ENCODE data around the gene GNPTAB.
"Not testable (repeated sequence)": the region's sequence is repeated elsewhere in the genome, so short reads cannot be mapped to it uniquely, and the experiment has no call there.

The GNPTAB gene

DNA sequence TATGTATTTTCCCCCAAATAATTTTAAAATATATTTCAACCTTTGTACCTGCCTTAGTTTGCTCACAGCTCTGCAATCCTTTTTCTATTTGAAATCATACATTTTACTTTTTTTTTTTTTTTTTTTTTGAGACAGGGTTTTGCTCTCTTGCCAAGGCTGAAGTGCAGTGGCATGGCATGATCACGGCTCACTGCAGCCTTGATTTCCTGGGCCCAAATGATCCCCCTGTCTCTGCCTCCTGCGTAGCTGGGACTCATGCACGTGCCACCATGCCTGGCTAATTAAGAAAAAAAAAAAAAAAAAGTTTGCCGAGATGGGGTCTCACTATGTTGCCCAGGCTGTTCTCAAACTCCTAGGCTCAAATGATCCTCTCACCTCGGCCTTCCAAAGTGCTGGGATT lies 90.2 kb downstream of the GNPTAB start:
- DNase-seq (ENCODE audit: extremely low read depth in 1 of 2, low read depth in 1 of 2) = no peak

- DNase-seq (ENCODE audit: extremely low read depth in 1 of 2, low read depth in 1 of 2) = no peak
These were observed 91.7 kb downstream of the GNPTAB start, which contains the start of gene SYCP3 for GRCh38 chr12:101738920-101739665. Gene SYCP3 (minus strand): TSS chr12:101739462. CDS start chr12:101737935, 1,527 bp downstream.

GRCh38 chr12:101737476-101737875 lies 93.3 kb downstream of the GNPTAB start:
- no peak for DNase-seq (ENCODE audit: extremely low read depth in 1 of 2, low read depth in 1 of 2)

DNA sequence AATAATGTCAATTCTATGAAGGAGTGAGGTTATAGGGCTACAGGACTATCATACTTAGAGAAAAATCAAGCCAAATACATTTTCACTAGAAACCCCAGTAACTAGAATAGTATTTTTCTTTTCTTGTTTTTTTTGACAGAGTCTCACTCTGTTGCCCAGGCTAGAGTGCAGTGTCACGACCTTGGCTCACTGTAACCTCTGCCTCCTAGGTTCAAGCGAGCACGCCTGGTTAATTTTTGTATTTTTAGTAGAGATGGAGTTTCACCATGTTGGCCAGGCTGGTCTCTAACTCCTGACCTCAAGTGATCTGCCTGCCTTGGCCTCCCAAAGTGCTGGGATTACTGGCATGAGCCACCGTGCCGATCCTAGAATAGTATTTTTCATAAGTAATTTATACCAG lies 96.3 kb downstream of the GNPTAB start:
- not testable (repeated sequence) for DNase-seq (ENCODE audit: extremely low read depth in 1 of 2, low read depth in 1 of 2)

DNA sequence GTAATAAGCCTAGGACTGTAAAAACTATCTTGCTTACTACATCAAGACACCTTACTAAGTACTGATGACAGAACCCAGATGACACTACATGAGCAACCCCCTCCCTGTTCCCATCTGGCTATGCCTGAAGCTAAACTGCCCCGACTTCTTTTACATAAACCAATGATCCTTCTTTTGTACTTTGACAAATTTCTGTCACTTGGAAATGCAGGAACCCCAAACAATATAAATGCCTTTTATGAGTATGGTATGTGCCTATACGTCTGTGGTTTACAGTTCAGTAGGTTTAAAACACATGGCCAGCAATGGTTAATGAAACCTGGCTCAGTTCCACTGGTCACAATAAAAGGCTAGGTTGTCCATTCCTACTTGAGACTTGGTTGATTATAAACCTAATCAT lies 97.6 kb downstream of the GNPTAB start:
- no peak for DNase-seq (ENCODE audit: extremely low read depth in 1 of 2, low read depth in 1 of 2)

GRCh38 chr12:101732318-101732717 lies 98.4 kb downstream of the GNPTAB start:
- DNase-seq (ENCODE audit: extremely low read depth in 1 of 2, low read depth in 1 of 2) = no peak

DNA sequence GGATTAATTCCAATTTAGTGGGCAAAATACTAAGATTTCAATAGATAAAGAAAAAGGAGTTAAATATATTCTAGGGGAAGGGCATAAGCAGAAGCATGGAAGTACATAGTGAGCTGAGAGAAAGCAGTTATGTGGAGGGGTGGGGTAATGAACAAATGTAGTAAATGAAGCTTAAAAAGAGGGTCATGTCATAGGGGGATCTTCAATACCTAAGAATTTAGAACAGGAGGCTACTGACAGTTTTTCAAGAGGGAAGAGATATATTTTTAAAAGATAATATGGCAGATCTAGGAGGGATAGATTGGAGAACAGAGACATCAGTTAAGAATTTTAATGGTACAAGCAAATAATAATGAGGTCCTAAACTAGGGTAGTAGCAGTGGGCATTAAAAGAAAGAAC lies 100.9 kb downstream of the GNPTAB start:
- DNase-seq (ENCODE audit: extremely low read depth in 1 of 2, low read depth in 1 of 2) = no peak

DNA sequence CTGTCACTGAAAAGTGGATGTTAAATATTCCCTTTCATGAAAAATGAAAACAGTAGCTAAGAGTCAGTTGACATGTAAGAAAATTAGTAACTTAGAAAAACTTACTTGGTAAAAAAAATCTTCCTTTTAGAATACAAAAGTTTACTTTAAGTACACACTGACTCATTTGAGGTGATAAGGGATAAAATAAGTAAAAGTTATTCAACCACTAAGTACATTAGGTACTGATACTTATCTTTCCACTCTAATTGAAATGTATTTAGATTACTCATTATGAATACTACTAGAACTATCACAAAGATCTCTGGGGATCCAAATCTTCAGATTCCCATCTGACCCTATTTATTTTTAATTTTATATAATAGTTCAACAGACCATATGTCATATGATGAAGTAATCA lies 103.7 kb downstream of the GNPTAB start:
- no peak for DNase-seq (ENCODE audit: extremely low read depth in 1 of 2, low read depth in 1 of 2)

- DNase-seq (ENCODE audit: extremely low read depth in 1 of 2, low read depth in 1 of 2) = no peak
These were observed 108.4 kb downstream of the GNPTAB start for GRCh38 chr12:101722392-101722791.

- DNase-seq (ENCODE audit: extremely low read depth in 1 of 2, low read depth in 1 of 2) = no peak
These were observed 110.6 kb downstream of the GNPTAB start for GRCh38 chr12:101720118-101720517.

- no peak for DNase-seq (ENCODE audit: extremely low read depth in 1 of 2, low read depth in 1 of 2)
These were observed 111.2 kb downstream of the GNPTAB start for GRCh38 chr12:101719566-101719965.

- DNase-seq (ENCODE audit: extremely low read depth in 1 of 2, low read depth in 1 of 2) = no peak
These were observed 115.8 kb downstream of the GNPTAB start for GRCh38 chr12:101714877-101715444.

GRCh38 chr12:101713930-101714329 lies 116.8 kb downstream of the GNPTAB start:
- no peak for DNase-seq (ENCODE audit: extremely low read depth in 1 of 2, low read depth in 1 of 2)

DNA sequence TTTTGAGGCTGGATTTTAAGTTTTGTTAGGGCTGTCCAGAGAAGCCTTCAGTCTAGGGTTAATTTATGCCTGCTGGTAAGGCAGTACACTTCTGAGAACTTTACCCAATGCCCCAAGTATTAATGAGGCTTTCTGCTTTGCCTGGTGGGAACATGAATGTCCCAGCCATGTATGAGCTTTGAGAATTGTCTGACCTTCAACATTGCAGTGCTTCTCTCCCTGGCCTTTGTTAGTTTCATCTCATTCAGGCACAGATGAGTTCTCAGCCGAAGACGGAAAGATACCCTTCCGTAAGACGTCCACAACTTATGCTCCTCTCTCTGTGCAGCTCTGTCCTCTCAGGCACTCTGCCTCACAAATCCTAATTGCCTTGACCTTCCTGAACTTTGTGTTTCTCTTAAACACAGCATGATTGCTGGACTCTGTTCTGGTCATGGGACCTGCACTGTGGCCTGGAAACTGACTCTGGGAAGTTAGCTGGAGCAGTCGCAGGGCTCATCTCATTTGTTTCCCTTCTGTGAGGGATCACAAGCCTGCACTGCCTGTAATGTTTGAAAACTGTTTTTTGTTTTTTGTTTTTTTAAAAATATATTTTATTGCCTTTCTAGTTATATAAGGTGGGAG lies 117.6 kb downstream of the GNPTAB start:
- DNase-seq (ENCODE audit: extremely low read depth in 1 of 2, low read depth in 1 of 2) = no peak

DNA sequence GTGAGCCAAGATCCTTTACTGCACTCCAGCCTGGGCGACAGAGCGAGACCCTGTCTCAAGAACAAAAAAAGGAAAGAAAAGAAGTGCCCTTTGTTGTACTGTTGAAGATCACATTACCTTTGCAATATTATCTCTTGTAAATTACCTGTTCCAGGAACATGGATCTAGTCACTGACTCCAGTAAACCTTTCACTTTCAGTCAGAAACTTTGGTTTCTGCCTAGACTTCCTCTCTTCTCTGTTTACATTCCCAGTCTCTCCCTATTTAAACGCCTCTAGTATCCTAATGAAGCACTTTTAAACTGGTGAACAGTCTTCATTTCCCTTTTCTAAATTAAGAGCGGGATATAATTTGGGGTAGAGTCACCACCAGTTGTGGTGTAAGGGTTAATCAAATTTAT lies 120.5 kb downstream of the GNPTAB start:
- no peak for DNase-seq (ENCODE audit: extremely low read depth in 1 of 2, low read depth in 1 of 2)

DNA sequence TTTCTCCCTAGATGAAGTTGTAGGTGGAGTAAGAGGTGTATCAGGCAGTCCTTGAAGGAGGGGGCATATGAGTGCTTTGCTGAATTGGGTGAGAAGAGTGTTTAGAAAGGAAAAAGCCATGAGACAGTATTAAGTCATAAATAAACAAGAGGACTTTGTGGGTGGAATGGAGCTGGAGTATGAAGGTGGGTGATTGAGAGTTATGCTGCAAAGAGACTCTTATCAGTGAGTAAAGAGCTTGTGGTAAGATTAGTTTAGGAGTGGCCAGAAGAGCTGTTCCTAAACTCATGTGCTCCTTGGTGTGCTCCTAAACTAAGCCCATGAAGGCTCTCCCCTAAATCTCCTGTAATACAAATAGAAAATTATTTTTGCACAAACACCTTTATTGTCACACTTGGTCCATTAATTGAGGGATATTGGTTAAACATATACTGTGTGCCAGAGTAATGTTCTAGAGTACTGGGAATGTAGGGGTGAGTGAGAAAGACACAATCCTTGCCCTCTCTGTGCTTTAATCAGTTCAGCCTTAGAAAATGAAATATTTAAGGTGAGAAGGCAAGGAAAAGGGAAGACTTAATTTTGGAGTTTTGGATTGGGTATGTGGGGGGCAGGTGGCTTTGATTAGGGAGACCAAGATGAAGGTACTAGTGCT lies 123.5 kb downstream of the GNPTAB start:
- no peak for DNase-seq (ENCODE audit: extremely low read depth in 1 of 2, low read depth in 1 of 2)

DNA sequence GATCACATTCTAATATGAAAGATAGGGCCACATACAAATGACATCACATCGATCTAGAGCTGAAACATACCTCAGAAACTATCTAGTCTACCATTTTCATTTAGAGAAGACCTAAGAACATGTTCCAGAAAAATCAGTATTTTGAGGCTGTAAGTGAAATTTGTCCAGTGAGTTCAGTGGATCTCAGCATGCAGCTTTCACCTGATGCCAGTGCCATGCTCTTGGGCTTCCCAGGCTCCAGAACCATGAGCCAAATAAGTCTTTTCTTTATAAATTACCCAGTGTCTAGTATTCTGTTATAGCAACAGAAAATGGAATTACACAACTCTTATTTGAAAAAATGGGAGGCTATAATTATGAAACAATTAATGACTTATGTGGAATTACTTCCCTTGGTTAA lies 124.4 kb downstream of the GNPTAB start:
- DNase-seq (ENCODE audit: extremely low read depth in 1 of 2, low read depth in 1 of 2) = no peak

GRCh38 chr12:101703487-101703886 lies 127.3 kb downstream of the GNPTAB start:
- DNase-seq (ENCODE audit: extremely low read depth in 1 of 2, low read depth in 1 of 2) = no peak

DNA sequence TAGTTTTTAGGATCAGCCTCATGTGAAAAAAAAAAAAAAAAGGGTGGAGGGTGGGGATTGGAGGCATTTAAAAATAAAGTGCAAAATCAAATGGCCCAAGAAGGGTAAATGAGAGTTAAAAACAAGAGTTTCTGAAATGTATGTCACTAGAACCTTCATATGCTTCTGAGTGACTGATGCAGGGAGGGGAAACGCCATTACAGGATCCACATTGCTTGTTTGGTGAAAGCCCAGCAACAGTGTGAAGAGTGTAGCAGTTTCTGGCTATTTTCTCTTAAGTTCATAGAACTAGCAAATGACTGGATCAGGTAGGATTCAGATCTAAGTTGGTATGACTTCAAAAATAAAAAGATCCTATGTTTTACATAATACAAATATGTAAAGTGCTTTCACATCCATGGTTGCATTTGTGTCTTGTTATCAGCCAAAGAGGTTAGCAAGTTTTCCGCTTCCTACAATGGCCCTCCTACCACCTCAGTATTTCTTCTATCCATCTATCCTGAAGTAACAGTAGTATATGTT lies 130.4 kb downstream of the GNPTAB start:
- DNase-seq (ENCODE audit: extremely low read depth in 1 of 2, low read depth in 1 of 2) = no peak

DNA sequence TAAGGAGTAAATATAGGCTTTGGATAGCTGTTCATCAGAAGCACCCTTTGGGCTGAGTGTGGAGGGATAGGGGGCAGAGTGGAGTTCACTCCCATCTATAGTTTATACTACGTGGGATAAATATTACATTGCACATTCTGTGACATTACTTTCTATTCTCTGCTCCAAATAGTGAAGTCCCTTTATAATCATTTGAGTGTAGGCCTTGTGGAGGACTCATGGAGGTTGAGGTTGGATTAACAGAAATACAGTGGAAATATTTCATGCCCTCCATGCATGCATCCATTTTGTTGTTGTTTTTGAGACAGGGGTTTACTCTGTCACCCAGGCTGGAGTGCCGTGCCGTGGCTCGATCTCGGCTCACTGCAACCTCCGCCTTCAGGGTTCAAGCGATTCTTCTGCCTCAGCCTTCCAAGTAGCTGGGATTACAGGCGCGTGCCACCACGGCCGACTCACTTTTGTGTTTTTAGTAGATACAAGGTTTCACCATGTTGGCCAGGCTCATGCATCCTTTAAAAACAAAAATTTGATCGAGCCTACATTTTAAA lies 131.9 kb downstream of the GNPTAB start:
- DNase-seq (ENCODE audit: extremely low read depth in 1 of 2, low read depth in 1 of 2) = no peak
